Activated CD4-positive, alpha-beta T cell treated with anti-CD3 and anti-CD28 coated beads, Interleukin-2, amount 50 U/mL, for 16 hours (primary cell): Measurements from ENCODE around the gene PEDS1.

Experiments used
- DNase-seq: peaks from one replicate; pipeline ENCODE4 v3.0.0-alpha.2; 2020

PEDS1 gene

GRCh38 chr20:50130995-50131394 is 22.5 kb downstream of the PEDS1 start:
- DNase-seq: no peak

- DNase-seq: no peak
Measured at GRCh38 chr20:50130356-50130723, 23.2 kb downstream of the PEDS1 start.

- no peak for DNase-seq
Measured at GRCh38 chr20:50129662-50130355, 23.7 kb downstream of the PEDS1 start.

GRCh38 chr20:50128520-50128905 is 25.0 kb downstream of the PEDS1 start:
- no peak for DNase-seq

GRCh38 chr20:50127587-50128519 is 25.7 kb downstream of the PEDS1 start:
- no peak for DNase-seq

GRCh38 chr20:50126662-50127061 is 26.9 kb downstream of the PEDS1 start:
- no peak for DNase-seq

- no peak for DNase-seq
Measured at GRCh38 chr20:50125279-50125678, 28.2 kb downstream of the PEDS1 start.

GRCh38 chr20:50124496-50124895 is 29.0 kb downstream of the PEDS1 start:
- DNase-seq: no peak

- DNase-seq: no peak
Measured at GRCh38 chr20:50123418-50123817, 30.1 kb downstream of the PEDS1 start.

GRCh38 chr20:50122763-50123162 is 30.8 kb downstream of the PEDS1 start:
- no peak for DNase-seq

- DNase-seq: no peak
Measured at GRCh38 chr20:50121858-50122271, 31.7 kb downstream of the PEDS1 start.

- peak; percentile 64 for DNase-seq
Measured at GRCh38 chr20:50120935-50121693, 32.4 kb downstream of the PEDS1 start.

GRCh38 chr20:50118203-50118602 is 35.3 kb downstream of the PEDS1 start:
- DNase-seq: no peak

GRCh38 chr20:50116368-50116999 is 37.0 kb downstream of the PEDS1 start:
- DNase-seq: no peak

GRCh38 chr20:50115591-50116367 is 37.7 kb downstream of the PEDS1 start:
- DNase-seq: peak; percentile 94

GRCh38 chr20:50115041-50115512 is 38.4 kb downstream of the PEDS1 start:
- no peak for DNase-seq

- DNase-seq: no peak
Measured at GRCh38 chr20:50113420-50114224, 39.9 kb downstream of the PEDS1 start.

- peak; percentile 90 for DNase-seq
Measured at GRCh38 chr20:50112512-50113419, 40.8 kb downstream of the PEDS1 start, which contains the start of gene UBE2V1. Gene UBE2V1, minus strand, starts transcription at chr20:50113150. Its CDS starts 22 bp downstream, at chr20:50113128.

- no peak for DNase-seq
Measured at GRCh38 chr20:50111829-50112495, 41.6 kb downstream of the PEDS1 start.
